ENCODE measurements around the gene CPE. TPM values are rescaled to one million over a fixed set of nuclear protein-coding genes. Genes with fewer than 3 reads are reported as not detected.

The CPE gene
- total RNA-seq, 1 experiment from 2014 or later: 0.92 TPM

- Histone ChIP-seq H3K4me1 (ENCODE audit: control insufficient read depth, insufficient read depth, low read length) (no peaks in the 10 kb centered on the region), H3K27ac (ENCODE audit: low read length) (no peak overlapping the region), H3K27me3 (ENCODE audit: control insufficient read depth, insufficient read depth, low read length) (no peaks in the 10 kb centered on the region), H3K9me3 (ENCODE audit: control insufficient read depth, insufficient read depth, low read depth, low read length) (no peaks in the 10 kb centered on the region), H3K36me3 (ENCODE audit: control insufficient read depth, insufficient read depth, low read length) (no peaks in the 10 kb centered on the region), H3K4me3 (ENCODE audit: low read depth in 2 of 2, low read length in 2 of 2) (no peak overlapping the region)
- ATAC-seq (no peak), DNase-seq (ENCODE audit: low read depth, low spot score) (no peak)
- intact Hi-C loops (cut with micrococcal nuclease; ENCODE audit: unreplicated experiment): no loop called here
- in situ Hi-C loops (cut with HindIII; ENCODE audit: low pct_unique_long_range_greater_than_20kb, low sequenced_read_pairs): no loop called here
- BruUV-seq (replicated peaks): no TSS peak
- ChIA-PET POLR2A (no interaction called here), CTCF (no interaction called here)
- TF ChIP-seq REST (IDR thresholded peaks at IDR 0.05; ENCODE audit: insufficient read depth in 1 of 2, low read depth in 2 of 2, low read length in 1 of 2): no peak
- no peak for TF ChIP-seq TCF7L2 (IDR thresholded peaks at IDR 0.05; ENCODE audit: low read depth, low read length)
- TF ChIP-seq POLR2AphosphoS5 (IDR thresholded peaks at IDR 0.05; ENCODE audit: low read depth, low read length): no peak
- no peak for TF ChIP-seq SIN3A (IDR thresholded peaks at IDR 0.05; ENCODE audit: borderline replicate concordance, insufficient read depth, low read depth, low read length)
- no peak for TF ChIP-seq CTCF (IDR thresholded peaks at IDR 0.05)
These were observed 163.7 kb downstream of the CPE start for GRCh38 chr4:165542476-165542875.

Small RNAs within 50 kb of the gene (microRNA-seq; reads per million reads assigned to microRNA genes)
- not detected for gene MIR578 (ENCODE audit: unreplicated experiment)

Other genes with a start within 250 kb of the CPE start
- 17.4 TPM for gene KLHL2, start 171.4 kb upstream of the CPE start, total RNA-seq (2021; ENCODE audit: unreplicated experiment)
- gene MSMO1, start 51.3 kb upstream of the CPE start, total RNA-seq (2021; ENCODE audit: unreplicated experiment): 53.9 TPM

Measured in Panc1 (cell line).